Ecto neural progenitor cell (in vitro differentiated cells): ENCODE results near the gene SHQ1.
"Not testable (repeated sequence)": the region's sequence is repeated elsewhere in the genome, so short reads cannot be mapped to it uniquely, and the experiment has no call there.

Source experiments
- DNase-seq: peaks from one replicate; pipeline ENCODE4 v3.0.0-alpha.2; 2018; ENCODE audit warnings: low spot score

Gene SHQ1

DNA sequence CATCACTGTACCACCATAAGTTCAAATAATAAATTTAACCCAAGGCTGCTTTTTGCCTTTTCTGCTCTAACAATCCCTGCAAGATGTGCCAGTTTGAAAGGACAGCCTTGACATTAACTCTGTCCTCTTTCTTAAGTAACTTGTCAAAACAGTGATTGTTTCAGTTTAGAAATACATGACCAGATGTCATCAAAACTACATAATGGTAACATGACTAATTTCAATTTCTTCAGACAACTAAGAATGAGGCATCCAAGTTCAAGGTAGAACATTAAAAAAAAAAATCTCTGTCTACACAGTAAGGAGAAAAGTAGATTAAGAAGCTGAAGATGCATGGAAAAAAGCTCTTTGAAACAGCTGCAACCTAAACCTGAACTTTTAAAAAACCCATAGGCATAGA lies 47.4 kb downstream of the SHQ1 start:
- DNase-seq, result no peak

- DNase-seq, result no peak
Observed at GRCh38 chr3:72798552-72799195, 49.6 kb downstream of the SHQ1 start.

DNA sequence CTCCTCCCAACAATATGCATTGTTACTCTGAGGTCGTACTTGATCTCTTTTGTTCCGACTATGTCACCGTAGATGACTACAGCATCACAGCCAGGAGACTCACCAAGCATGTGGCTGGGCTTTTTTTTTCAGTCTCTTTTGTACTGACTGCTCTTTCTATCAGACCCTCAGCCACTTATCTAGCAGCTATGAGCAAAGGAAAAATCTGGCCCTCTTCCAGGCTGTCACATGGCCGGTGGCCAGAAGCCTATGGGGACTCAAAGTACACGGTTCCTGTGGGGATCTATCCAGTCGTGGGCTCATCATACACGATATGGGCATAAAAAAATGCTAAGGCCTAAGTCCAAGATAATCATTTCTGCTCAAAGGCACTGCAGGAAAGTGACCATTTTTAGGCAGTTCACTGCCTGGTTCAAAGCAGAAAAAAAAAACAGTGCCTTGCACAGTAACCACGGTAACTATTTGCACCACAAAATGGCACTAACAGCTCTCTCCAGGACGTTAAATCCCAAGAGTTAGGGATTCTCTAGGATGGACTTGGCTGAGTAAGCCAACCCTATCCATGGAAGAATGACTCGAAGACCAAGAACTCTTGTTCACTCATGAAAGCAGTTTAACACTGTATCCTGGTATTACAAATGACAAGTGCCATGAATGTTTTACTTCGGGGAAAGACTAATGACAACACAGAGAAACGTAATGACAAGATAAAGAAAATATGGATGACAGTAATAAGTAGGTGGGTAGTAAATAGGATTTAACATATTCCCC lies 50.3 kb downstream of the SHQ1 start:
- no peak for DNase-seq

DNA sequence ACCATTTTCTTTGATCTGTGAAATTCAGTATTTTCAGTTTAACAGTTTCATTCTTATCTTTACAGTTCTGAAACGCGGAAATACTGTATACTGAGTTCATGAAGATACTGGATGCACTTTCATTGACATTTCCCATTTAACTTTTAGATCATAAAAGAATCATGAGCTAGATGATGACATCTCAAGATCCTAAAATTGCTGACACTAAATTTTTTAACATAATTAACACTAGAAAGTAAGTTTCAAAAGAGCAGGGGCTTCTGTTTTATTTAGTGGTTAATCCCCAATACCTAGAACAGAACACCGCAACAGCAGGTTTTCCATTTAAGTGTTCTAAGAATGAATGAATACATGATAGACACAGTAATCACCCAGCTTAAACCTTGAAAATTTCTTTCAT lies 54.2 kb downstream of the SHQ1 start:
- DNase-seq, result no peak

- no peak for DNase-seq
Observed at GRCh38 chr3:72791161-72791560, 57.1 kb downstream of the SHQ1 start.

- no peak for DNase-seq
Observed at GRCh38 chr3:72789786-72790185, 58.5 kb downstream of the SHQ1 start.

DNA sequence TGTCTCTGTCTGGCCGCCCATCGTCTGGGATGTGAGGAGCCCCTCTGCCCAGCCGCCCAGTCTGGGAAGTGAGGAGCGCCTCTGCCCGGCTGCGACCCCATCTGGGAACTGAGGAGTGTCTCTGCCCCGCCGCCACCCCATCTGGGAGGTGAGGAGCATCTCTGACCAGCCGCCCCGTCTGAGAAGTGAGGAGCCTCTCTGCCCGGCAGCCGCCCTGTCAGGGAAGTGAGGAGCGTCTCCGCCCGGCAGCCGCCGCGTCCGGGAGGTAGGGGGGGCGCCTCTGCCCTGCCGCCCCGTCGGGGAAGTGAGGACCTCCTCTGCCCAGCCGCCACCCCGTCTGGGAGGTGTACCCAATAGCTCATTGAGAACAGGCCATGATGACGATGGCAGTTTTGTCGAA lies 60.0 kb downstream of the SHQ1 start:
- DNase-seq, result not testable (repeated sequence)

- no peak for DNase-seq
Observed at GRCh38 chr3:72786668-72787067, 61.6 kb downstream of the SHQ1 start.

DNA sequence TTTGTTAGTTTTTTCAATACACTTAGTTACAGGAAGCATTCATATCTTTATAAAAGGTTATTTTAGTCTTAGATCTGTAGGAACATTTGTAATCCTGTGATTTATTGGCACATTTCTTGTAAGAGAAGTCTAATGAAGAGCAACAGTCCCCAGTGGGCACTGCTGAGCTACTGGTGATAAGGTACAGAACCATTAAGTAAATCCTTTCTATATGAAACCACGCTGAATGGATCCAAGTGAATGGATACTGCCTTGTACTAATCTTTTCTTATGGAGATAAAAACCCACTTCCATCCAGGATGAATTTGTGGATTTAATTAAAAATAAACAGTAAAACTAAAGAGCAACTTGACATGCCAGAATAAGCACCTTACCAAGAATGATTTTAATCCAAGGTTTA lies 64.0 kb downstream of the SHQ1 start:
- no peak for DNase-seq

DNA sequence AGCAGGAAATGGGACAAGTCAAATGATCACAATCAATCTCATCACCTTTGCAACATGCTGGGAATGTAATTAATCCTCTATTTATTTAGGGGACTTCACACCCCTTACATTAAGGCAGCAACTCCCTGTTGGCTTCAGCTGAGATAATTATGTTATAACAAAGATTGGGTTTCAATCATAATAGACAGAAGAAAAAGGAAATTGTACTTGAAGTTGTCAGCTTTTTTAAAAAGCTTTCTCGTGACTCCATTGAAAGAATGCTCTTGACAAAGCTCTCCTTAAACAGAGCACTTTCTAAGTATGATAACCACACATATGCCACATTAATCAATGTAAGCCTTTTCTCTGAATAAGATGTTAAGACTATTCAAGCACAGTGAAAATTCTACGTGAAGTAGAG lies 65.7 kb downstream of the SHQ1 start:
- no peak for DNase-seq

GRCh38 chr3:72769758-72770540 lies 78.3 kb downstream of the SHQ1 start:
- DNase-seq, result no peak

- DNase-seq, result no peak
Observed at GRCh38 chr3:72768936-72769335, 79.3 kb downstream of the SHQ1 start.

DNA sequence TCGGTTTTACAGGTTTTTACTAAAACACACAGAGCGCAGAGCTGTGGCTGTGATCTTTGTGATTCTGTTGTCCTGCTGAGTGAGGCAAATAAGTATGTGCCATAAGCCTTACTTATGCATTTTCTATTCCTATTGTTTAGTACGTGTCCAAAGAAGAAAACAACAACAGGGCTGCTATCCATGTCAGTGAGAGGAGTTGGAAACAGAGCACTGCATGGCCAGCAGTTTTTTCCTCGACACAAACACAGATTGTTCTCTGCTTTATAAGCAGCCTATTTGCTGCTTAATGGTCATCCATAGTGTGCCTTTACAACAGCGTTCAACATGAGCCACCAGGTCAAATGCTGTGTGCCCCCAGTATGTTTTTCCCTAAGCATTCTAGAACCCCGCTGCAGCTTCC lies 79.8 kb downstream of the SHQ1 start:
- no peak for DNase-seq

DNA sequence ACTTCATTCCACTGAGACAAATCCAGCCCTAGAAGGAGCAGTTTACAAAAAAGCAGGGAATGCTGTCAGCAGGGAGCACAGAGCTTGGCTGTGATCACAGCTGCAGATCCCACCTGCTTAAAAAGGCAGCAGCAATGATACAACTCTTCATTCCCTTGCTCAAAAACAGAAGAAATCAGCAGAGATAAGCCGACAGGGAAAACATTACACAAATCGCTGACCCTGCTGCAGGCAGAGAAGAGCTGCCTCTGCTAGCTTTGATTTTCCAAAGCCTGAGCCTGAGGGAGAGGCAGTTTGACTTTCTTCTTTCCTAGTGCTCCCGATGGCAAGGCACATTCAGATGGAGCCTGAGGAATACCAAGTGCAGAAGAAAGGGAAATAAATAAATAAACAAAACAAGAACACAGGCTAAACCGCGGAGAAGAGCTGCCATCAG lies 80.2 kb downstream of the SHQ1 start:
- DNase-seq, result no peak

DNA sequence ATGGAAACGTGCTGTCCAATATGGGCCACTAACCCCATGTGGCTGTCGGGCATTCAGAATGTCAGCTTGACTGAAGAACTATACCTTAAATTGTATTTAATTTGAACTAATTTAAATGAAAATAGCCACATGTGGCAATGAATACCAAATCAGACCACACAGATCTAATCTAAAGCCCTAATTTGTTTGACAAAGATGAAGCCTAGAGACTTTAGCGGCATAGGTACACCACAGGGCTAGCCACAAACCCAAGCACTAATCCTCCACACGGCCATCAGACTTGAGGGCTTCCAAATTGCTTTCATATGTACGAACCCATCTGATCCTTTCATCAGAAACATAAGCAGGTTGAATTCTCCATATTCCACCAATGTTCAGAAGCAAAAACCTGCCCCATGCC lies 81.4 kb downstream of the SHQ1 start:
- DNase-seq, result no peak

DNA sequence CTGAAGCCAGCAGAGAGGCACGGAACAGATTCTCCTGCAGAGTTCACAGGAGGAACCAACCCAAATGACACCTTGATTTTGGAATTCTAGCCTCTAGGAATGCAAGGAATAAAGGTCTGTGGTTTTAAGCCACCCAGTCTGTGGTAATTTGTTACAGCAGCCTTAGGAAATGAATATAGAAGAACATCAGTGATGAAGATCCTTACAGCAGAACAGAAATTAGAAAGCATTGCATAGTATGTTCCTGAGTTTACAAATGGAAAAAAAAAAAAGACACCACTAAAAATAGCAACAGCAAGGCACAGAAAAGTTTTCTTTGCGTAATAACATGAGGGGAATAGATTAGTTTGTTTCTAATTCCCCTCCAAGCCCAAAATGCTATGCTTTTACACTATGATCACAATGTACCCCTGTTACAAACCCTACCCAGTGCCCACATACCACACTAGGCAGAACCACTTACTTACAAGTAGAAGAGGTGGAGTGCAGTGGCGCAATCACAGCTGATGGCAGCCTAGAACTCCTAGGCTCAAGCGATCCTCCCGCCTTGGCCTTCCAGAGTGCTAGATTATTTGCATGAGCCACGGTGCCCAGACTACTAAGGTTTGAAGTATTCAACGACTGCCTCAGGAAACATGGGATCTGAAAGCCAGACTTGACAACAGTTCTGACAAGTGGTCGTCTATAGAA lies 84.3 kb downstream of the SHQ1 start:
- DNase-seq, result no peak

DNA sequence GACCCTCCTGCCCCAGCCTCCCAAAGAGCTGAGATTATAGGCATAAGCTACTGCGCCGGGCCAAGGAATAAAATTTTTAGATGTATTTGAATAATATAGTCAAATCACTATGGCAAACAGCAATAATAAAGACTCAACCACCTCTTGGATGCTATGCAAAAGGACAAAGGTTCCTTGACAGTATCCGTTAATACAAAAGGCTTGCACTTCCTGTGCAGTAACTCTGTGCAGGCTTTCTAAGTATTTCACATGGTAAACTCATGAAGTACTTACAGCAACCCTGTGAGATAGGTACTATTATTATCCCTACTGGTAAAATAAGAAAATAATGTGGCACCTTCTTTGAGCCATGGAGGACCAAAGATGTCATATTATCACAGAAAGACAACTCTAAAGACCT lies 86.8 kb downstream of the SHQ1 start:
- no peak for DNase-seq

DNA sequence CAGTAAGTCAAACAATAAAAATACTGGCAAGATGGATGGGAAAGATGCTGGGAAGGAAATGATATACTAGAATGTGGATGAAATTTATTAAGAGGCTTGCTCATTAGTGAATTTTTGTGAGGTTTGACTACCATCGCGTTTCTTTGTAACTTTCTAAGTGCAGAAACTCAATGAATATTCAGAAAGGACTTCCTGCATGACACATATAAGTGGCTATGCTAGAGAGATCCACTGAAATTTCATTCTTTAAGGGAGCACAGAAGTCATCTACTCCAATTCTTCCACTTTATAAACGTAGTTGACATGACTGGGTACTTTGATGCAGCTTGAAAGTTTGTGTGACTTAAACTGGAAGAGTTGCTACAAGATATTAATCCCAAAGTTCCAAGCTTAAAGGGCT lies 88.0 kb downstream of the SHQ1 start:
- no peak for DNase-seq

GRCh38 chr3:72756900-72757299 lies 91.3 kb downstream of the SHQ1 start:
- DNase-seq, result no peak

DNA sequence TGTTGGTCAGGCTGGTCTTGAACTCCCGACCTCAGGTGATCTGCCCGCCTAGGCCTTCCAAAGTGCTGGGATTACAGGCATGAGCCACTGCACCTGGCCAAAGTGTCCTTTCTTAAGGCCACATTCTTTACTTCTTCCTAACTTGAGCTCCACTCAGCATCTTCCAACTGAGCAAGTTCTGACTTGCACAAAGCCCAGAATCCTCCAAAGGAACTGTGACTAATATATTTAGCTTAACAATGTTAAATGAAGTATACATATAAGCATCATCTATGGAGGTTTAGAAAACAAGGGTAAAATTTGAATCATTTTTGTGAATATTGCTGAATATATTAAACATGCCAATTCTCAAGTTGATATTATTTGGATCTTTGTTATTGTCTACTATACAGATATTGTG lies 93.7 kb downstream of the SHQ1 start:
- DNase-seq, result no peak

DNA sequence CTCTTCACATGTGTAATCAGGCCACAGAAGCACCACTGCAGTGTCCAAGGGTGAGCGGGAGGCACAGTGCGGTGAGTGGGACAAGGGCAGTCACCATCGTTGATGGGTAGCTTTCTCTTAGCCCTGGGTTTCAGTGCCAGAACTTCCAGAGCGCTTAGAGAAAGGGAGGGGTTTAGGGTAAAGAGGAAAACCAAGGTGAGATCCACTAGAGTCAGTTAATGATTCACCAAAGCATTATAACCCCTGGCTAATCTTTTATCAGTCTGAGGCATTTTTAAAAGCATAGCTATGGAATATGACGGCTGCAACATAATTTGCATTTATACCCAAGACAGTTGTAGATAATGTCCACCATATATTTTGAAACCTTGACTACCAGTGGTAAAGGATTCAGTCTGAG lies 94.8 kb downstream of the SHQ1 start:
- DNase-seq, result no peak

DNA sequence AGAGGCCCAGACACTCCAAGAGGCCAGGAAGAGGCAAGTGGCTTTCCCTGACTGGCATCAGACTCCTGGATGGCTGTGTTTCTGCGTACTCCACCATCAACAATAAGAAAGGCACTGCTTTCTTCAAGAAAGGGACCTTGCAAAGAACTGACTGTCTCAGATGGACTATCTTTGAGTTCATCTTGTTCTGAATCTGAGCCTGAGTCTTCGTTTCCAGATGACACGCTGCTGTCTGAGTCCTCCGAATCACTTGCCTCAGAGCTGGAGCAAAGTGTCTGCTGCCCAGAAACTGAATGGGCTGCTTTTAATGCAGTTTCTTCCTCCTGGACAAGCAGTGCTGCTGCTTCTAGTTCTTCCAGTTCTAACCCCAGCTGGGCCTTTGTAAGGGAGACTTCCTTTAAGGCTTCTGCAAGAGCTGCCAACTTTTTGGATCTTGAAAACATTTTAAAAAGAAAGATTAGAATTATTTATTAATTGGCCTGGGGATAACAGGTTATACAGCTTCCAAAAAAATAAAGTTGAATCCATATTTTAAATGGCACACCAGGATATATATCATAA lies 97.8 kb downstream of the SHQ1 start:
- no peak for DNase-seq
